A549 (cell line): ENCODE results near the gene IDS.

Experiments used
- FOSL2 ChIP-seq, 2 experiments: fragments of 450-650 bp in 1 of 2; fragments of >200 bp in 1 of 2; sonication (Bioruptor Twin) in 1 of 2; formaldehyde crosslinking; IDR thresholded peaks; 2 replicates each; pipeline versions ENCODE4 v1.5.0 to v1.6.1; 2016 to 2020; ENCODE audit warnings: mild to moderate bottlenecking in 1 of 2, moderate library complexity in 1 of 2
- RAD21 ChIP-seq, 2 experiments: fragments of >200 bp in 1 of 2; sonication (Bioruptor Twin) in 1 of 2; formaldehyde crosslinking in 1 of 2; IDR thresholded peaks in 1 of 2; conservative IDR thresholded peaks in 1 of 2; 2 replicates in 1 of 2; 3 replicates in 1 of 2; pipeline ENCODE4 v1.6.1; 2012 to 2018; ENCODE audit warnings: inconsistent platforms in 1 of 2
- RARB ChIP-seq: fragments of 250-450 bp; sonication (Bioruptor Pico); IDR thresholded peaks from 2 replicates; pipeline ENCODE4 v1.8.0; 2021; ENCODE audit warnings: mild to moderate bottlenecking, moderate library complexity
- RCOR1 ChIP-seq: fragments of 150-350 bp; IDR thresholded peaks from 2 replicates; pipeline ENCODE4 v1.6.1; 2014; ENCODE audit warnings: antibody characterized with exemption, low read length, low read depth
- TF ChIP-seq, protein P1 (sequence below): fragments of >200 bp; sonication (Bioruptor Twin); formaldehyde crosslinking; IDR thresholded peaks from 3 replicates; pipeline ENCODE4 v1.5.1; 2016
- TF ChIP-seq, protein P2 (sequence below): fragments of 450-650 bp; IDR thresholded peaks from 2 replicates; pipeline ENCODE4 v1.6.1; 2014; ENCODE audit warnings: antibody characterized with exemption
- TF ChIP-seq, protein P3 (sequence below): fragments of 250-450 bp; sonication (Bioruptor Pico); IDR thresholded peaks from 2 replicates; pipeline ENCODE4 v1.5.0; 2021; ENCODE audit warnings: mild to moderate bottlenecking, moderate library complexity, borderline replicate concordance

- TF ChIP-seq, protein P1, sequence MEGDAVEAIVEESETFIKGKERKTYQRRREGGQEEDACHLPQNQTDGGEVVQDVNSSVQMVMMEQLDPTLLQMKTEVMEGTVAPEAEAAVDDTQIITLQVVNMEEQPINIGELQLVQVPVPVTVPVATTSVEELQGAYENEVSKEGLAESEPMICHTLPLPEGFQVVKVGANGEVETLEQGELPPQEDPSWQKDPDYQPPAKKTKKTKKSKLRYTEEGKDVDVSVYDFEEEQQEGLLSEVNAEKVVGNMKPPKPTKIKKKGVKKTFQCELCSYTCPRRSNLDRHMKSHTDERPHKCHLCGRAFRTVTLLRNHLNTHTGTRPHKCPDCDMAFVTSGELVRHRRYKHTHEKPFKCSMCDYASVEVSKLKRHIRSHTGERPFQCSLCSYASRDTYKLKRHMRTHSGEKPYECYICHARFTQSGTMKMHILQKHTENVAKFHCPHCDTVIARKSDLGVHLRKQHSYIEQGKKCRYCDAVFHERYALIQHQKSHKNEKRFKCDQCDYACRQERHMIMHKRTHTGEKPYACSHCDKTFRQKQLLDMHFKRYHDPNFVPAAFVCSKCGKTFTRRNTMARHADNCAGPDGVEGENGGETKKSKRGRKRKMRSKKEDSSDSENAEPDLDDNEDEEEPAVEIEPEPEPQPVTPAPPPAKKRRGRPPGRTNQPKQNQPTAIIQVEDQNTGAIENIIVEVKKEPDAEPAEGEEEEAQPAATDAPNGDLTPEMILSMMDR: no peak; the same call in 1 of the 3 replicates
- TF ChIP-seq RAD21 (conservative IDR thresholded peaks at IDR 0.05 in 1 of 2, IDR thresholded peaks at IDR 0.05 in 1 of 2) (no peak), RARB (CRISPR knock-in tag) (no peak), FOSL2 (IDR thresholded peaks at IDR 0.05) (no peak), FOSL2 (CRISPR knock-in tag; IDR thresholded peaks at IDR 0.05) (no peak), RCOR1 (no peak)
- TF ChIP-seq, protein P2, sequence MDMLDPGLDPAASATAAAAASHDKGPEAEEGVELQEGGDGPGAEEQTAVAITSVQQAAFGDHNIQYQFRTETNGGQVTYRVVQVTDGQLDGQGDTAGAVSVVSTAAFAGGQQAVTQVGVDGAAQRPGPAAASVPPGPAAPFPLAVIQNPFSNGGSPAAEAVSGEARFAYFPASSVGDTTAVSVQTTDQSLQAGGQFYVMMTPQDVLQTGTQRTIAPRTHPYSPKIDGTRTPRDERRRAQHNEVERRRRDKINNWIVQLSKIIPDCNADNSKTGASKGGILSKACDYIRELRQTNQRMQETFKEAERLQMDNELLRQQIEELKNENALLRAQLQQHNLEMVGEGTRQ: no peak
- TF ChIP-seq, protein P3, sequence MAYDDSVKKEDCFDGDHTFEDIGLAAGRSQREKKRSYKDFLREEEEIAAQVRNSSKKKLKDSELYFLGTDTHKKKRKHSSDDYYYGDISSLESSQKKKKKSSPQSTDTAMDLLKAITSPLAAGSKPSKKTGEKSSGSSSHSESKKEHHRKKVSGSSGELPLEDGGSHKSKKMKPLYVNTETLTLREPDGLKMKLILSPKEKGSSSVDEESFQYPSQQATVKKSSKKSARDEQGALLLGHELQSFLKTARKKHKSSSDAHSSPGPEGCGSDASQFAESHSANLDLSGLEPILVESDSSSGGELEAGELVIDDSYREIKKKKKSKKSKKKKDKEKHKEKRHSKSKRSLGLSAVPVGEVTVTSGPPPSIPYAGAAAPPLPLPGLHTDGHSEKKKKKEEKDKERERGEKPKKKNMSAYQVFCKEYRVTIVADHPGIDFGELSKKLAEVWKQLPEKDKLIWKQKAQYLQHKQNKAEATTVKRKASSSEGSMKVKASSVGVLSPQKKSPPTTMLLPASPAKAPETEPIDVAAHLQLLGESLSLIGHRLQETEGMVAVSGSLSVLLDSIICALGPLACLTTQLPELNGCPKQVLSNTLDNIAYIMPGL (CRISPR knock-in tag): no peak
These were observed 736 bp downstream of the IDS start for GRCh38 chrX:149504226-149504914.
